Measurements from ENCODE around the gene MOV10.

- TF ChIP-seq, protein P1, sequence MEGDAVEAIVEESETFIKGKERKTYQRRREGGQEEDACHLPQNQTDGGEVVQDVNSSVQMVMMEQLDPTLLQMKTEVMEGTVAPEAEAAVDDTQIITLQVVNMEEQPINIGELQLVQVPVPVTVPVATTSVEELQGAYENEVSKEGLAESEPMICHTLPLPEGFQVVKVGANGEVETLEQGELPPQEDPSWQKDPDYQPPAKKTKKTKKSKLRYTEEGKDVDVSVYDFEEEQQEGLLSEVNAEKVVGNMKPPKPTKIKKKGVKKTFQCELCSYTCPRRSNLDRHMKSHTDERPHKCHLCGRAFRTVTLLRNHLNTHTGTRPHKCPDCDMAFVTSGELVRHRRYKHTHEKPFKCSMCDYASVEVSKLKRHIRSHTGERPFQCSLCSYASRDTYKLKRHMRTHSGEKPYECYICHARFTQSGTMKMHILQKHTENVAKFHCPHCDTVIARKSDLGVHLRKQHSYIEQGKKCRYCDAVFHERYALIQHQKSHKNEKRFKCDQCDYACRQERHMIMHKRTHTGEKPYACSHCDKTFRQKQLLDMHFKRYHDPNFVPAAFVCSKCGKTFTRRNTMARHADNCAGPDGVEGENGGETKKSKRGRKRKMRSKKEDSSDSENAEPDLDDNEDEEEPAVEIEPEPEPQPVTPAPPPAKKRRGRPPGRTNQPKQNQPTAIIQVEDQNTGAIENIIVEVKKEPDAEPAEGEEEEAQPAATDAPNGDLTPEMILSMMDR (IDR thresholded peaks at IDR 0.05): no peak
- no peak for TF ChIP-seq POLR2A (IDR thresholded peaks at IDR 0.05)
- no peak for TF ChIP-seq POLR2AphosphoS5 (IDR thresholded peaks at IDR 0.05)
Measured at GRCh38 chr1:112737573-112737972, 63.1 kb downstream of the MOV10 start.
